Liver (tissue), 9 donors: Measurements from ENCODE around the gene RAD51AP2. TPM values are rescaled to one million over a fixed set of nuclear protein-coding genes. Genes with fewer than 3 reads are reported as not detected.

Experiments used
- DNase-seq: peaks from one replicate; pipeline ENCODE4 v3.0.0-alpha.2; 2017; ENCODE audit warnings: low spot score
- H3K27ac ChIP-seq, 2 donors: one replicate each; pipeline ENCODE4 v1.7.0; 2013; ENCODE audit warnings: inconsistent platforms in 2 of 2, low read length in 2 of 2, control low read depth in 1 of 2, low read depth in 1 of 2, mild to moderate bottlenecking in 1 of 2
- H3K27me3 ChIP-seq, 4 donors: one replicate each; pipeline versions ENCODE4 v1.6.1 to v1.7.0; 2013; ENCODE audit warnings: low read length in 3 of 4, inconsistent platforms in 1 of 4, mild to moderate bottlenecking in 1 of 4, moderate library complexity in 1 of 4; ENCODE audit not compliant: control insufficient read depth in 4 of 4, insufficient read depth in 4 of 4
- H3K36me3 ChIP-seq, 4 donors: one replicate each; pipeline versions ENCODE4 v1.6.1 to v1.7.0; 2013; ENCODE audit warnings: low read length in 3 of 4, mild to moderate bottlenecking in 3 of 4, low read depth in 1 of 4, moderate library complexity in 1 of 4; ENCODE audit not compliant: control insufficient read depth in 4 of 4, insufficient read depth in 3 of 4
- H3K4me1 ChIP-seq, 4 donors: one replicate each; pipeline versions ENCODE4 v1.6.1 to v1.7.0; 2013; ENCODE audit warnings: low read length in 3 of 4, mild to moderate bottlenecking in 3 of 4, moderate library complexity in 1 of 4; ENCODE audit not compliant: control insufficient read depth in 4 of 4, insufficient read depth in 4 of 4
- H3K4me3 ChIP-seq, 3 donors: one replicate each; pipeline versions ENCODE4 v1.6.1 to v1.7.0; 2013; ENCODE audit warnings: low read length in 3 of 3, control low read depth in 1 of 3, low read depth in 1 of 3, mild to moderate bottlenecking in 1 of 3
- H3K9ac ChIP-seq, 2 donors: one replicate each; pipeline ENCODE4 v1.7.0; 2013; ENCODE audit warnings: low read length in 2 of 2, mild to moderate bottlenecking in 2 of 2, moderate library complexity in 2 of 2, control low read depth in 1 of 2, low read depth in 1 of 2
- H3K9me3 ChIP-seq, 4 donors: one replicate each; pipeline versions ENCODE4 v1.6.1 to v1.7.0; 2013; ENCODE audit warnings: low read length in 3 of 4; ENCODE audit not compliant: control insufficient read depth in 4 of 4
- EGR1 ChIP-seq, 2 donors: IDR thresholded peaks; 2 replicates each; pipeline ENCODE4 v1.6.1; 2016 to 2018; ENCODE audit warnings: antibody characterized with exemption in 2 of 2, low read depth in 2 of 2
- FOXA1 ChIP-seq: IDR thresholded peaks from 2 replicates; pipeline ENCODE4 v1.6.1; 2016; ENCODE audit warnings: antibody characterized with exemption
- FOXA2 ChIP-seq: IDR thresholded peaks from 2 replicates; pipeline ENCODE4 v1.6.1; 2016; ENCODE audit warnings: antibody characterized with exemption
- GABPA ChIP-seq, 2 donors: IDR thresholded peaks in 1 of 2; conservative IDR thresholded peaks in 1 of 2; 2 replicates each; pipeline ENCODE4 v1.6.1; 2016; ENCODE audit warnings: antibody characterized with exemption in 2 of 2, mild to moderate bottlenecking in 1 of 2, moderate library complexity in 1 of 2
- HNF4A ChIP-seq, 2 donors: conservative IDR thresholded peaks; 2 replicates each; pipeline ENCODE4 v1.6.1; 2016; ENCODE audit warnings: antibody characterized with exemption in 2 of 2, mild to moderate bottlenecking in 2 of 2
- NR2F2 ChIP-seq: IDR thresholded peaks from 2 replicates; pipeline ENCODE4 v1.6.1; 2016; ENCODE audit warnings: antibody characterized with exemption
- RAD21 ChIP-seq, 2 donors: IDR thresholded peaks; 2 replicates each; pipeline ENCODE4 v1.6.1; 2016; ENCODE audit warnings: antibody characterized with exemption in 2 of 2, mild to moderate bottlenecking in 2 of 2
- RXRA ChIP-seq, 2 donors: IDR thresholded peaks; 2 replicates each; pipeline ENCODE4 v1.6.1; 2017 to 2018; ENCODE audit warnings: antibody characterized with exemption in 2 of 2, mild to moderate bottlenecking in 1 of 2
- SP1 ChIP-seq: IDR thresholded peaks from 2 replicates; pipeline ENCODE4 v1.6.1; 2018; ENCODE audit warnings: antibody characterized with exemption, mild to moderate bottlenecking
- TAF1 ChIP-seq: conservative IDR thresholded peaks from 2 replicates; pipeline ENCODE4 v1.6.1; 2016; ENCODE audit warnings: antibody characterized with exemption, mild to moderate bottlenecking
- YY1 ChIP-seq: IDR thresholded peaks from 2 replicates; pipeline ENCODE4 v1.6.1; 2016; ENCODE audit warnings: antibody characterized with exemption, mild to moderate bottlenecking
- WGBS: extraction: QIAGEN DNeasy Blood & Tissue Kit; methylation state at CpG from one replicate; pipeline ENCODE4 v1.1.7; 2013; 5-methylcytosine and 5-hydroxymethylcytosine counted together
- polyA plus RNA-seq, 2 donors: library from polyadenylated mRNA; stranded (reverse) in 1 of 2; unstranded in 1 of 2; fragments of 200-250 nt in 1 of 2; fragments of >200 nt in 1 of 2; fragmentation: Nextera tagmentation in 1 of 2; extraction: Ambion mirVana in 1 of 2; gene quantifications; one replicate each; pipeline versions ENCODE4 v1.2.1 to v1.2.3, GENCODE V29; 2013 to 2015
- total RNA-seq, 2 donors: library from RNA; depleted of rRNA; stranded (reverse); fragments of >200 nt; gene quantifications; one replicate each; pipeline ENCODE4 v1.2.3, GENCODE V29; 2014
- TF ChIP-seq, protein P1 (sequence below): IDR thresholded peaks from 2 replicates; pipeline ENCODE4 v1.6.1; 2016; ENCODE audit warnings: antibody characterized with exemption
- TF ChIP-seq, protein P2 (sequence below): IDR thresholded peaks from 2 replicates; pipeline ENCODE4 v1.6.1; 2016; ENCODE audit warnings: antibody characterized with exemption
- TF ChIP-seq, protein P3 (sequence below): fragments of 150-350 bp; IDR thresholded peaks from 2 replicates; pipeline ENCODE4 v1.5.1; 2017; ENCODE audit warnings: improper control_type of control experiment, low read depth, low read length; ENCODE audit not compliant: missing input control
- TF ChIP-seq, protein P4 (sequence below): IDR thresholded peaks from 2 replicates; pipeline ENCODE4 v1.6.1; 2016; ENCODE audit warnings: antibody characterized with exemption
- TF ChIP-seq, protein P5 (sequence below): IDR thresholded peaks from 2 replicates; pipeline ENCODE4 v1.6.1; 2016; ENCODE audit warnings: antibody characterized with exemption, mild to moderate bottlenecking
- donor health status: healthy.
- donor health status: healthy.
- donor health status: healthy.
- donor health status: healthy.
- donor health status: healthy.

The RAD51AP2 gene
- total and polyA plus RNA-seq, 4 donors = 0.02 to 0.25 (median 0.11) TPM

DNA sequence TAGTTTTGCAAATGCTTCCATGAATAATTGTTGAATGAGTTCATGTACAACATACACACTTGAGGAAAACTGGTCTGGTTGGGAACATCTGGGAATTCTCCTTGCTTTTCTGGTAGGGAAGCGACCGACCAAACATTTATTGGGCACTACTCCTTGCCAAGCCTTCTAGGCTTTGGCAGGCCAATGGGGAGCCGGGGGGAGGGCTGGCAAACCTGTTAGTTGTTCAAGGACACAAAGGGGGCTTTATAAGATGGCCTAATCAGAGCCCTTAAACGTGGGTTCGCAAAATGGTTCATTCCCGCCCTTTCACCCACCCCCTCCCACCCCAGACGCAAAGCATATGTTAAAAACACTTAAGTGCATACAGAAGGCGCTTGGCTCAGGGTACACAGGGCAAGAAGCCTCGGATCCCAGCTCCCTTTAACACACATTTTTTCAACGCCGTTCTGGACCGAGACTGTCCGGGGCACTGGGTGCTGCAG, 21.4 kb upstream of the RAD51AP2 start:
- peak overlapping the region; percentile 92 to 95 for H3K27ac ChIP-seq
- H3K9ac ChIP-seq = peak overlapping the region; percentile 48 to 87

More for the DNA sequence above, 21.4 kb upstream of the RAD51AP2 start:
- H3K9me3 ChIP-seq = no peaks in the 10 kb centered on the region
- peaks cover 0 to 48% (median 23%) of the 10 kb centered on the region in 4 donors for H3K4me1 ChIP-seq
- H3K4me3 ChIP-seq = peak overlapping the region; percentile 65 to 92 (median 69)
- TF ChIP-seq FOXA1 = no peak
- TF ChIP-seq NR2F2 = no peak
- TF ChIP-seq, protein P1, sequence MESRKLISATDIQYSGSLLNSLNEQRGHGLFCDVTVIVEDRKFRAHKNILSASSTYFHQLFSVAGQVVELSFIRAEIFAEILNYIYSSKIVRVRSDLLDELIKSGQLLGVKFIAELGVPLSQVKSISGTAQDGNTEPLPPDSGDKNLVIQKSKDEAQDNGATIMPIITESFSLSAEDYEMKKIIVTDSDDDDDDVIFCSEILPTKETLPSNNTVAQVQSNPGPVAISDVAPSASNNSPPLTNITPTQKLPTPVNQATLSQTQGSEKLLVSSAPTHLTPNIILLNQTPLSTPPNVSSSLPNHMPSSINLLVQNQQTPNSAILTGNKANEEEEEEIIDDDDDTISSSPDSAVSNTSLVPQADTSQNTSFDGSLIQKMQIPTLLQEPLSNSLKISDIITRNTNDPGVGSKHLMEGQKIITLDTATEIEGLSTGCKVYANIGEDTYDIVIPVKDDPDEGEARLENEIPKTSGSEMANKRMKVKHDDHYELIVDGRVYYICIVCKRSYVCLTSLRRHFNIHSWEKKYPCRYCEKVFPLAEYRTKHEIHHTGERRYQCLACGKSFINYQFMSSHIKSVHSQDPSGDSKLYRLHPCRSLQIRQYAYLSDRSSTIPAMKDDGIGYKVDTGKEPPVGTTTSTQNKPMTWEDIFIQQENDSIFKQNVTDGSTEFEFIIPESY = no peak
- no peak for TF ChIP-seq GABPA (IDR thresholded peaks at IDR 0.05 in 1 of 2, conservative IDR thresholded peaks at IDR 0.05 in 1 of 2)
- TF ChIP-seq, protein P2, sequence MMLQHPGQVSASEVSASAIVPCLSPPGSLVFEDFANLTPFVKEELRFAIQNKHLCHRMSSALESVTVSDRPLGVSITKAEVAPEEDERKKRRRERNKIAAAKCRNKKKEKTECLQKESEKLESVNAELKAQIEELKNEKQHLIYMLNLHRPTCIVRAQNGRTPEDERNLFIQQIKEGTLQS = no peak
- no peak for TF ChIP-seq RXRA (IDR thresholded peaks at IDR 0.05)
- no peak for TF ChIP-seq RAD21 (IDR thresholded peaks at IDR 0.05)
- TF ChIP-seq, protein P3, sequence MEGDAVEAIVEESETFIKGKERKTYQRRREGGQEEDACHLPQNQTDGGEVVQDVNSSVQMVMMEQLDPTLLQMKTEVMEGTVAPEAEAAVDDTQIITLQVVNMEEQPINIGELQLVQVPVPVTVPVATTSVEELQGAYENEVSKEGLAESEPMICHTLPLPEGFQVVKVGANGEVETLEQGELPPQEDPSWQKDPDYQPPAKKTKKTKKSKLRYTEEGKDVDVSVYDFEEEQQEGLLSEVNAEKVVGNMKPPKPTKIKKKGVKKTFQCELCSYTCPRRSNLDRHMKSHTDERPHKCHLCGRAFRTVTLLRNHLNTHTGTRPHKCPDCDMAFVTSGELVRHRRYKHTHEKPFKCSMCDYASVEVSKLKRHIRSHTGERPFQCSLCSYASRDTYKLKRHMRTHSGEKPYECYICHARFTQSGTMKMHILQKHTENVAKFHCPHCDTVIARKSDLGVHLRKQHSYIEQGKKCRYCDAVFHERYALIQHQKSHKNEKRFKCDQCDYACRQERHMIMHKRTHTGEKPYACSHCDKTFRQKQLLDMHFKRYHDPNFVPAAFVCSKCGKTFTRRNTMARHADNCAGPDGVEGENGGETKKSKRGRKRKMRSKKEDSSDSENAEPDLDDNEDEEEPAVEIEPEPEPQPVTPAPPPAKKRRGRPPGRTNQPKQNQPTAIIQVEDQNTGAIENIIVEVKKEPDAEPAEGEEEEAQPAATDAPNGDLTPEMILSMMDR = no peak
- TF ChIP-seq TAF1 = no peak
- TF ChIP-seq SP1 = no peak
- TF ChIP-seq, protein P4, sequence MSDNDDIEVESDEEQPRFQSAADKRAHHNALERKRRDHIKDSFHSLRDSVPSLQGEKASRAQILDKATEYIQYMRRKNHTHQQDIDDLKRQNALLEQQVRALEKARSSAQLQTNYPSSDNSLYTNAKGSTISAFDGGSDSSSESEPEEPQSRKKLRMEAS = no peak
- no peak for TF ChIP-seq EGR1 (IDR thresholded peaks at IDR 0.05; ENCODE audit: low read depth in 2 of 2)
- TF ChIP-seq HNF4A (conservative IDR thresholded peaks at IDR 0.05) = no peak
- TF ChIP-seq, protein P5, sequence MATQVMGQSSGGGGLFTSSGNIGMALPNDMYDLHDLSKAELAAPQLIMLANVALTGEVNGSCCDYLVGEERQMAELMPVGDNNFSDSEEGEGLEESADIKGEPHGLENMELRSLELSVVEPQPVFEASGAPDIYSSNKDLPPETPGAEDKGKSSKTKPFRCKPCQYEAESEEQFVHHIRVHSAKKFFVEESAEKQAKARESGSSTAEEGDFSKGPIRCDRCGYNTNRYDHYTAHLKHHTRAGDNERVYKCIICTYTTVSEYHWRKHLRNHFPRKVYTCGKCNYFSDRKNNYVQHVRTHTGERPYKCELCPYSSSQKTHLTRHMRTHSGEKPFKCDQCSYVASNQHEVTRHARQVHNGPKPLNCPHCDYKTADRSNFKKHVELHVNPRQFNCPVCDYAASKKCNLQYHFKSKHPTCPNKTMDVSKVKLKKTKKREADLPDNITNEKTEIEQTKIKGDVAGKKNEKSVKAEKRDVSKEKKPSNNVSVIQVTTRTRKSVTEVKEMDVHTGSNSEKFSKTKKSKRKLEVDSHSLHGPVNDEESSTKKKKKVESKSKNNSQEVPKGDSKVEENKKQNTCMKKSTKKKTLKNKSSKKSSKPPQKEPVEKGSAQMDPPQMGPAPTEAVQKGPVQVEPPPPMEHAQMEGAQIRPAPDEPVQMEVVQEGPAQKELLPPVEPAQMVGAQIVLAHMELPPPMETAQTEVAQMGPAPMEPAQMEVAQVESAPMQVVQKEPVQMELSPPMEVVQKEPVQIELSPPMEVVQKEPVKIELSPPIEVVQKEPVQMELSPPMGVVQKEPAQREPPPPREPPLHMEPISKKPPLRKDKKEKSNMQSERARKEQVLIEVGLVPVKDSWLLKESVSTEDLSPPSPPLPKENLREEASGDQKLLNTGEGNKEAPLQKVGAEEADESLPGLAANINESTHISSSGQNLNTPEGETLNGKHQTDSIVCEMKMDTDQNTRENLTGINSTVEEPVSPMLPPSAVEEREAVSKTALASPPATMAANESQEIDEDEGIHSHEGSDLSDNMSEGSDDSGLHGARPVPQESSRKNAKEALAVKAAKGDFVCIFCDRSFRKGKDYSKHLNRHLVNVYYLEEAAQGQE = no peak
- no peak for TF ChIP-seq FOXA2
- TF ChIP-seq YY1 = no peak
- 2% methylated on average over 13 of the region's 13 CpGs for WGBS
- no peak for DNase-seq
- H3K36me3 ChIP-seq = no peaks in the 10 kb centered on the region
- H3K27me3 ChIP-seq = no peaks in the 10 kb centered on the region
